Type B pancreatic cell (in vitro differentiated cells): Measurements from ENCODE around the gene RHEX. TPM values are rescaled to one million over a fixed set of nuclear protein-coding genes. Genes with fewer than 3 reads are reported as not detected.

Experiments
- DNase-seq: peaks from one replicate; pipeline ENCODE4 v3.0.0; 2021; ENCODE audit warnings: mixed read lengths; ENCODE audit not compliant: unreplicated experiment; ENCODE audit errors: extremely low spot score
- H3K27ac Mint-ChIP-seq: 2 replicates; pipeline ENCODE4 v1.8.0; 2021; ENCODE audit warnings: mild to moderate bottlenecking, mixed read lengths
- H3K27me3 Mint-ChIP-seq: 2 replicates; pipeline ENCODE4 v1.8.0; 2021; ENCODE audit warnings: mixed read lengths
- H3K36me3 Mint-ChIP-seq: 2 replicates; pipeline ENCODE4 v1.8.0; 2021; ENCODE audit warnings: mixed read lengths
- H3K4me1 Mint-ChIP-seq: one replicate; pipeline ENCODE4 v1.8.0; 2021; ENCODE audit warnings: mixed read lengths; ENCODE audit not compliant: unreplicated experiment
- H3K4me3 Mint-ChIP-seq: 2 replicates; pipeline ENCODE4 v1.8.0; 2021; ENCODE audit warnings: mild to moderate bottlenecking, mixed read lengths
- H3K9me3 Mint-ChIP-seq: 2 replicates; pipeline ENCODE4 v1.8.0; 2021; ENCODE audit warnings: mixed read lengths
- CTCF ChIP-seq: fragments of 200-600 bp; sonication (generic); conservative IDR thresholded peaks from 2 replicates; pipeline ENCODE4 v1.5.0; 2021; ENCODE audit warnings: antibody characterized with exemption, mild to moderate bottlenecking
- total RNA-seq: library from RNA; stranded (reverse); gene quantifications from 2 replicates; pipeline ENCODE4 v1.2.1, GENCODE V29; 2021; ENCODE audit warnings: low replicate concordance

RHEX gene
- total RNA-seq, 1 donor from 2014 or later = not detected

GRCh38 chr1:206006946-206007345 is 46.0 kb upstream of the RHEX start:
- no peak overlapping the region for H3K4me3 Mint-ChIP-seq
- no peaks in the 10 kb centered on the region for H3K36me3 Mint-ChIP-seq
- TF ChIP-seq CTCF = no peak
- no peak overlapping the region for H3K27ac Mint-ChIP-seq
- peaks cover 3% of the 10 kb centered on the region for H3K27me3 Mint-ChIP-seq
- peaks cover 21% of the 10 kb centered on the region for H3K4me1 Mint-ChIP-seq
- H3K9me3 Mint-ChIP-seq = no peaks in the 10 kb centered on the region
- DNase-seq = peak; percentile 40

GRCh38 chr1:206010060-206010459 is 42.9 kb upstream of the RHEX start:
- peaks cover 7% of the 10 kb centered on the region for H3K4me1 Mint-ChIP-seq
- no peaks in the 10 kb centered on the region for H3K27me3 Mint-ChIP-seq
- no peak overlapping the region for H3K4me3 Mint-ChIP-seq
- no peaks in the 10 kb centered on the region for H3K9me3 Mint-ChIP-seq
- no peak for DNase-seq
- no peaks in the 10 kb centered on the region for H3K36me3 Mint-ChIP-seq
- TF ChIP-seq CTCF = no peak
- no peak overlapping the region for H3K27ac Mint-ChIP-seq

GRCh38 chr1:206011057-206011456 is 41.9 kb upstream of the RHEX start:
- no peak for TF ChIP-seq CTCF
- H3K27ac Mint-ChIP-seq = no peak overlapping the region
- no peaks in the 10 kb centered on the region for H3K27me3 Mint-ChIP-seq
- H3K36me3 Mint-ChIP-seq = no peaks in the 10 kb centered on the region
- H3K4me3 Mint-ChIP-seq = no peak overlapping the region
- no peaks in the 10 kb centered on the region for H3K9me3 Mint-ChIP-seq
- H3K4me1 Mint-ChIP-seq = no peaks in the 10 kb centered on the region
- DNase-seq = no peak

- Mint-ChIP-seq H3K4me1 (no peaks in the 10 kb centered on the region), H3K27me3 (no peaks in the 10 kb centered on the region), H3K36me3 (no peaks in the 10 kb centered on the region), H3K4me3 (no peak overlapping the region), H3K27ac (no peak overlapping the region), H3K9me3 (no peaks in the 10 kb centered on the region)
- no peak for TF ChIP-seq CTCF
- DNase-seq = no peak
Measured at GRCh38 chr1:206012086-206012859, 40.7 kb upstream of the RHEX start.

GRCh38 chr1:206013026-206013795 is 39.8 kb upstream of the RHEX start:
- no peak overlapping the region for H3K4me3 Mint-ChIP-seq
- no peak for DNase-seq
- H3K9me3 Mint-ChIP-seq = no peaks in the 10 kb centered on the region
- H3K27me3 Mint-ChIP-seq = no peaks in the 10 kb centered on the region
- TF ChIP-seq CTCF = no peak
- H3K4me1 Mint-ChIP-seq = no peaks in the 10 kb centered on the region
- H3K36me3 Mint-ChIP-seq = no peaks in the 10 kb centered on the region
- H3K27ac Mint-ChIP-seq = no peak overlapping the region
